ENCODE measurements around the gene LCN12. TPM values are rescaled to one million over a fixed set of nuclear protein-coding genes. Genes with fewer than 3 reads are reported as not detected.

The LCN12 gene
- polyA plus RNA-seq, 1 donor (not counting 4 experiments of a cell fraction or from before 2014, with no cell fraction given), result not detected

GRCh38 chr9:136985853-136986252, 33.8 kb downstream of the LCN12 start:
- dilution Hi-C loops (cut with MboI; ENCODE audit: extremely low pct_ligation_motif_present, low sequenced_read_pairs), result no loop called here
- TF ChIP-seq CTCF (optimal IDR thresholded peaks at IDR 0.05 in 1 of 3, IDR thresholded peaks at IDR 0.05 in 1 of 3, conservative IDR thresholded peaks at IDR 0.05 in 1 of 3; ENCODE audit: extremely low read depth in 1 of 3, insufficient read depth in 2 of 3, low read length in 3 of 3) (no peak), EZH2 (IDR thresholded peaks at IDR 0.05; ENCODE audit: low read length) (no peak)

GRCh38 chr9:136988872-136989271, 36.8 kb downstream of the LCN12 start:
- H3K4me2 ChIP-seq (ENCODE audit: control insufficient read depth, extremely low read depth, insufficient read depth, low read depth, low read length), result no peak overlapping the region
- peaks cover 16% of the 10 kb centered on the region for H3K4me1 ChIP-seq (ENCODE audit: control insufficient read depth, extremely low read depth, insufficient read depth, low read length)
- H4K20me1 ChIP-seq (ENCODE audit: control insufficient read depth, extremely low read depth, insufficient read depth, low read length), result peaks cover 3% of the 10 kb centered on the region
- FAIRE-seq, result no peak
- DNase-seq (ENCODE audit: low read depth, low spot score), result no peak
- peaks cover 23% of the 10 kb centered on the region for H3K27me3 ChIP-seq (ENCODE audit: control insufficient read depth, extremely low read depth, insufficient read depth, low read length)
- H2AFZ ChIP-seq (ENCODE audit: control insufficient read depth, low read length), result no peak overlapping the region
- H3K9ac ChIP-seq (ENCODE audit: control insufficient read depth, extremely low read depth, insufficient read depth, low read length), result no peak overlapping the region
- TF ChIP-seq EZH2 (IDR thresholded peaks at IDR 0.05; ENCODE audit: low read length) (no peak), CTCF (optimal IDR thresholded peaks at IDR 0.05 in 1 of 3, IDR thresholded peaks at IDR 0.05 in 1 of 3, conservative IDR thresholded peaks at IDR 0.05 in 1 of 3; ENCODE audit: extremely low read depth in 1 of 3, insufficient read depth in 2 of 3, low read length in 3 of 3) (no peak)
- H3K27ac ChIP-seq (ENCODE audit: control insufficient read depth, insufficient read depth, low read length), result no peak overlapping the region
- peaks cover 0 to 7% of the 10 kb centered on the region in 2 experiments for H3K36me3 ChIP-seq (ENCODE audit: control insufficient read depth in 2 of 2, extremely low read depth in 1 of 2, insufficient read depth in 2 of 2, low read length in 2 of 2)
- H3K9me1 ChIP-seq (ENCODE audit: control insufficient read depth, extremely low read depth, insufficient read depth, low read length), result no peaks in the 10 kb centered on the region
- H3K4me3 ChIP-seq (ENCODE audit: control insufficient read depth in 2 of 3, extremely low read depth in 1 of 3, insufficient read depth in 2 of 3, low read depth in 1 of 3, low read length in 3 of 3), result no peak overlapping the region
- no peaks in the 10 kb centered on the region for H3K79me2 ChIP-seq (ENCODE audit: control insufficient read depth, insufficient read depth, low read length)
- dilution Hi-C loops (cut with MboI; ENCODE audit: extremely low pct_ligation_motif_present, low sequenced_read_pairs), result no loop called here
- no peaks in the 10 kb centered on the region for H3K9me3 ChIP-seq (ENCODE audit: control insufficient read depth, low read depth, low read length)

More at GRCh38 chr9:136985853-136986252, 33.8 kb downstream of the LCN12 start:
- no peaks in the 10 kb centered on the region for H3K4me1 ChIP-seq (ENCODE audit: control insufficient read depth, extremely low read depth, insufficient read depth, low read length)
- H4K20me1 ChIP-seq (ENCODE audit: control insufficient read depth, extremely low read depth, insufficient read depth, low read length), result no peaks in the 10 kb centered on the region
- H3K9ac ChIP-seq (ENCODE audit: control insufficient read depth, extremely low read depth, insufficient read depth, low read length), result no peak overlapping the region
- H3K27me3 ChIP-seq (ENCODE audit: control insufficient read depth, extremely low read depth, insufficient read depth, low read length), result peaks cover 27% of the 10 kb centered on the region
- DNase-seq (ENCODE audit: low read depth, low spot score) (no peak), FAIRE-seq (no peak)
- H2AFZ ChIP-seq (ENCODE audit: control insufficient read depth, low read length), result no peak overlapping the region
- no peak overlapping the region for H3K4me2 ChIP-seq (ENCODE audit: control insufficient read depth, extremely low read depth, insufficient read depth, low read depth, low read length)
- no peaks in the 10 kb centered on the region for H3K9me1 ChIP-seq (ENCODE audit: control insufficient read depth, extremely low read depth, insufficient read depth, low read length)
- H3K79me2 ChIP-seq (ENCODE audit: control insufficient read depth, insufficient read depth, low read length), result no peaks in the 10 kb centered on the region
- no peak overlapping the region for H3K4me3 ChIP-seq (ENCODE audit: control insufficient read depth in 2 of 3, extremely low read depth in 1 of 3, insufficient read depth in 2 of 3, low read depth in 1 of 3, low read length in 3 of 3)
- H3K9me3 ChIP-seq (ENCODE audit: control insufficient read depth, low read depth, low read length), result no peaks in the 10 kb centered on the region
- no peaks in the 10 kb centered on the region for H3K36me3 ChIP-seq (ENCODE audit: control insufficient read depth in 2 of 2, extremely low read depth in 1 of 2, insufficient read depth in 2 of 2, low read length in 2 of 2)
- no peak overlapping the region for H3K27ac ChIP-seq (ENCODE audit: control insufficient read depth, insufficient read depth, low read length)
